Heart right ventricle (tissue), 16 donors: ENCODE data around the gene SSNA1. TPM values are rescaled to one million over a fixed set of nuclear protein-coding genes. Genes with fewer than 3 reads are reported as not detected.

Experiments used
- ATAC-seq, 8 donors: fragments of 200-7000 bp; cut with Tn5 transposase; one replicate each; pipeline ENCODE4 v1.9.1; 2020; ENCODE audit warnings: mild to moderate bottlenecking in 8 of 8, moderate library complexity in 8 of 8, moderate number of reproducible peaks in 1 of 8
- DNase-seq, 2 donors: peaks; one replicate each; pipeline ENCODE4 v3.0.0-alpha.2; 2020
- H3K27ac ChIP-seq, 10 donors: fragments of 200-600 bp; sonication (generic) in 2 of 10; one replicate each; pipeline versions ENCODE4 v1.5.0 to v1.8.0; 2020 to 2022; ENCODE audit warnings: mild to moderate bottlenecking in 3 of 10
- H3K27me3 ChIP-seq, 7 donors: fragments of 200-600 bp; one replicate each; pipeline ENCODE4 v1.8.0; 2021 to 2022; ENCODE audit warnings: mild to moderate bottlenecking in 2 of 7
- H3K36me3 ChIP-seq, 9 donors: fragments of 200-600 bp; sonication (generic) in 1 of 9; one replicate each; pipeline versions ENCODE4 v1.5.0 to v1.8.0; 2020 to 2022; ENCODE audit warnings: mild to moderate bottlenecking in 2 of 9
- H3K4me1 ChIP-seq, 9 donors: fragments of 200-600 bp; sonication (generic) in 1 of 9; one replicate each; pipeline versions ENCODE4 v1.5.0 to v1.8.0; 2020 to 2022; ENCODE audit warnings: mild to moderate bottlenecking in 4 of 9
- H3K4me3 ChIP-seq, 10 donors: fragments of 200-600 bp; sonication (generic) in 2 of 10; one replicate each; pipeline versions ENCODE4 v1.5.0 to v1.8.0; 2020 to 2022; ENCODE audit warnings: mild to moderate bottlenecking in 7 of 10, moderate library complexity in 2 of 10
- H3K9me3 ChIP-seq, 11 donors: fragments of 200-600 bp in 10 of 11; sonication (generic) in 2 of 11; one replicate each; pipeline versions ENCODE4 v1.5.0 to v1.8.0; 2013 to 2022; ENCODE audit warnings: mild to moderate bottlenecking in 2 of 11, control low read depth in 1 of 11, moderate library complexity in 1 of 11
- WGBS, 2 donors: extraction: QIAGEN DNeasy Blood & Tissue Kit; methylation state at CpG; one replicate each; pipeline ENCODE4 v1.1.7; 2013; ENCODE audit warnings: inconsistent platforms in 1 of 2; 5-methylcytosine and 5-hydroxymethylcytosine counted together
- intact Hi-C, 10 donors: fragments of 100-400 bp; cut with DNase I; formaldehyde crosslinking; loops; one replicate each; pipeline versions ENCODE4 v1.11.1 to v1.14.2; 2022
- polyA plus RNA-seq, 2 donors: library from polyadenylated mRNA; stranded (reverse); fragments of 200-250 nt; gene quantifications; one replicate each; pipeline ENCODE4 v1.2.3, GENCODE V29; 2013
- total RNA-seq, 10 donors: library from RNA; stranded (reverse); fragmentation: NEBNext Ultra II Directional in 3 of 10; extraction: Animal tissue kit (Norgen Biotek cat#: 25700) in 3 of 10; gene quantifications; one replicate each; pipeline versions ENCODE4 v1.2.1 to v1.2.4, GENCODE V29; 2021 to 2023
- TF ChIP-seq, protein P1 (sequence below), 9 donors: fragments of 200-600 bp; sonication (generic) in 2 of 9; IDR thresholded peaks; one replicate each; pipeline versions ENCODE4 v1.5.0 to v1.8.0; 2021 to 2022; ENCODE audit warnings: antibody characterized with exemption in 9 of 9, mild to moderate bottlenecking in 5 of 9, moderate library complexity in 1 of 9
- donor health status: Arrhythmogenic right ventricular cardiomyopathy.
- donor health status: ischemic (EF 13 %, LVEDD 7.1; RV severe dilation, severe dysfunction).
- donor health status: healthy with polysubstance abuse.
- donor health status: DM: no; HTN: yes; CAD: no.
- donor health status: DM: no; HTN: no; CAD: no.
- donor health status: ischemic (EF 25% LVEDD 6.9; RV normal size, moderate dysfunction).
- donor health status: ischemic (EF 25% LVEDD 5.7; RV mildly dilated, moderate dysfunction).
- donor health status: healthy.
- donor health status: DM: yes; HTN: yes; CAD: no.
- donor health status: Ischemic cardiomyopathy.
- donor health status: ischemic (EF 35%, LVEDD 5.7; RV mildly dilated, moderate dysfunction).
- donor health status: nonischemic (EF 11% LVEDD 7.7; RV severe dilation, severe dysfunction).
- donor health status: DM: yes; HTN: yes; CAD: no.
- donor health status: PGD.
- donor health status: ischemic (EF 29% LVEDD 5.4; RV normal size, mild dysfunction).
- donor health status: nonischemic (EF 23%, LVEDD 6.1; RV moderate dilation, normal function).

SSNA1 gene
- total and polyA plus RNA-seq, 12 donors = 47.3 to 168 (median 57.6) TPM

GRCh38 chr9:137174722-137175293 lies 13.7 kb upstream of the SSNA1 start:
- 45 to 48% methylated on average over 26 to 34 of the region's 34 CpGs for WGBS, 2 donors

DNA sequence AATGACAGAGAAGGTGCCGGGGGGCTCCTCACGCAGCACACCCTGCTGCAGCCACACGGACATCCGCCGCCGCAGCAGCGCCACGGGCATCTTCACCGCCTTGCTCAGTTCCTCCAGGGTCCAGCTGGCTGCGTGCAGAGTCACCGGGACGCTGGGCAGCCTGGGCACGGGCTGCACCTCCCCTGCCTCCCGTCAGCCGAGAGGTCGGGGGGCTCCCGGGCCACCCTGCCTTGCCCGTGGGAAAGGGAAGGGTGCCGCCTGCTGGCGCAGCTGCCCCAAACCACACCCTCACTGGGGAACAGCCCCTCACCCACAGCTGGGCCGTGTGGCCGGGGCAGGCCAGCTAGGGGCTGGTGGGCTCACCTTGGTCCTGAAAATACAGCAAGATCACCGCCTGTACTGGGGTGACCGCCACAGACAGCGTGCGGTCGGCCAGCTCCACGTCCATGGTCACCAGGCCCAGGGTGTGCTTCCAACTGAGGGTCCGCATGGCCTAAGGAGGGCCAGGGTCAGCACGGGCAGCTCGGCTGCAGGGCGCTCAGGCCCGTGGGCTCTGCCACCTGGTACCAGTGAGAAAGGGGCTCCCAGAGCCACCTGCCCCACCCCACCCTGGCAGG lies 13.0 kb upstream of the SSNA1 start:
- 40 to 42% methylated on average over 33 of the region's 33 CpGs for WGBS, 2 donors
- Histone ChIP-seq H3K36me3 (peaks cover 2 to 36% (median 13%) of the 10 kb centered on the region in 9 donors), H3K27me3 (peaks cover 0 to 46% (median 12%) of the 10 kb centered on the region in 7 donors), H3K4me3 (no peak overlapping the region), H3K27ac (no peak overlapping the region), H3K4me1 (peaks cover 0 to 11% (median 0%) of the 10 kb centered on the region in 9 donors), H3K9me3 (no peaks in the 10 kb centered on the region)
- TF ChIP-seq, protein P1, sequence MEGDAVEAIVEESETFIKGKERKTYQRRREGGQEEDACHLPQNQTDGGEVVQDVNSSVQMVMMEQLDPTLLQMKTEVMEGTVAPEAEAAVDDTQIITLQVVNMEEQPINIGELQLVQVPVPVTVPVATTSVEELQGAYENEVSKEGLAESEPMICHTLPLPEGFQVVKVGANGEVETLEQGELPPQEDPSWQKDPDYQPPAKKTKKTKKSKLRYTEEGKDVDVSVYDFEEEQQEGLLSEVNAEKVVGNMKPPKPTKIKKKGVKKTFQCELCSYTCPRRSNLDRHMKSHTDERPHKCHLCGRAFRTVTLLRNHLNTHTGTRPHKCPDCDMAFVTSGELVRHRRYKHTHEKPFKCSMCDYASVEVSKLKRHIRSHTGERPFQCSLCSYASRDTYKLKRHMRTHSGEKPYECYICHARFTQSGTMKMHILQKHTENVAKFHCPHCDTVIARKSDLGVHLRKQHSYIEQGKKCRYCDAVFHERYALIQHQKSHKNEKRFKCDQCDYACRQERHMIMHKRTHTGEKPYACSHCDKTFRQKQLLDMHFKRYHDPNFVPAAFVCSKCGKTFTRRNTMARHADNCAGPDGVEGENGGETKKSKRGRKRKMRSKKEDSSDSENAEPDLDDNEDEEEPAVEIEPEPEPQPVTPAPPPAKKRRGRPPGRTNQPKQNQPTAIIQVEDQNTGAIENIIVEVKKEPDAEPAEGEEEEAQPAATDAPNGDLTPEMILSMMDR (IDR thresholded peaks at IDR 0.05) = peak in 5 of 9 donors; percentile 4 to 23 (median 8)
- ATAC-seq (peak in 3 of 8 donors; percentile 7 to 35 (median 14)), DNase-seq (no peak)
- intact Hi-C loops = loop anchor here in 1 of 10 donors (5.0 kb wide), 1 partner anchor 33 kb away; no protein-coding TSS in a partner anchor

More at GRCh38 chr9:137174722-137175293, 13.7 kb upstream of the SSNA1 start:
- peaks cover 0 to 13% (median 2%) of the 10 kb centered on the region in 9 donors for H3K4me1 ChIP-seq
- intact Hi-C loops = loop anchor here in 2 of 10 donors (5.0 kb wide), 2 partner anchors 33 to 38 kb away; partner anchors contain the start of gene GRIN1 (in 1 of the 2)
- ATAC-seq = peak in 1 of 8 donors; percentile 8
- H3K27ac ChIP-seq = no peak overlapping the region
- TF ChIP-seq, protein P1 (IDR thresholded peaks at IDR 0.05) = no peak
- H3K4me3 ChIP-seq = no peak overlapping the region
- no peak for DNase-seq
- no peaks in the 10 kb centered on the region for H3K9me3 ChIP-seq
- H3K36me3 ChIP-seq = peaks cover 0 to 30% (median 7%) of the 10 kb centered on the region in 9 donors
- H3K27me3 ChIP-seq = peaks cover 0 to 52% (median 18%) of the 10 kb centered on the region in 7 donors

DNA sequence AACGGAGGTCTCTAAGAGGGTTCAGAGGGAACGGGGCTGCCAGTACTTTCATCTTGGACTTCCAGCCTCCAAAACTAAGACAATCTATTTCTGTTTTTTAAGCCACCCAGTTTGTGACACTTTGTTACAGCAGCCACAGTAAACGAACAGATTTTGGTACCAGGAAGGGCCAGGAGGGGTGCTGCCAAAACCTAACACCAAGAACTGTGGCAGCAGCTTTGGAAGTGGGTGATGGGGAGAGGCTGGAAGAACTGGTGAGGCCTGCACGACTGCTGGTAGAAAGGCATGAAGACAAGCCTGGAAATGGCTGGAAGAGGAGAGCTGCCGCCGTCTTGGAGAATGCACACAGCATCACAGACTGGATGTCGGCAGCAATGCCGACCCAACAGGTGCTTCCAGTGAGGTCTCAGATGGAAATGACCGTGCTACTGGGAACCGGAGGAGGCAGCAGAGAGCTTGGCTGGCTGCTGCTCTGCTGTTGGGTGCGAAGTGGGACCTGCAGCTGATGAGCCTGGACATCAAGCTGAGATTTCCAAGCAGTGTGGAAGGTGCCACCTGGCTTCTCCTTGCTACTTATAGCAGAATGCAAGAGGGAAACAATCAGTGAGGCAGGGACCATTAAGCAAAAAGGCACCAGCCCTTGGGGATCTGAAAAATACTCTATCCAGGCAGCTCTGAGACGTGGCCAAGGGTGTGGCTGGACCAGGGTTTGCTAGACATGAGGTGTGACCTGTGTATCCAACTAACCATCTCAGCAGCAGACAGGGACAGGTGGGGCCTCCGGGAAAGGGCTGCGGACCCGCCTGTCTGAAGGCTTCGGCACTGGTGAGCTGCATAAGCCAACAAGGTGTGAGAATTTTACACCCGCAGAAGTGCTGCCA lies 11.9 kb upstream of the SSNA1 start:
- 57 to 59% methylated on average over 17 of the region's 17 CpGs for WGBS, 2 donors
- H3K4me3 ChIP-seq = no peak overlapping the region
- DNase-seq (no peak), ATAC-seq (peak in 2 of 8 donors; percentile 25 to 45)
- H3K36me3 ChIP-seq = peaks cover 4 to 47% (median 23%) of the 10 kb centered on the region in 9 donors
- peaks cover 0 to 11% (median 0%) of the 10 kb centered on the region in 9 donors for H3K4me1 ChIP-seq
- H3K27ac ChIP-seq = no peak overlapping the region
- no peaks in the 10 kb centered on the region for H3K9me3 ChIP-seq
- TF ChIP-seq, protein P1 (IDR thresholded peaks at IDR 0.05) = peak in 8 of 9 donors; percentile 23 to 57 (median 44)
- intact Hi-C loops = loop anchor here in 1 of 10 donors (5.0 kb wide), 1 partner anchor 34 kb away; no protein-coding TSS in a partner anchor
- peaks cover 0 to 36% (median 3%) of the 10 kb centered on the region in 7 donors for H3K27me3 ChIP-seq
